Placental pericyte (primary cell): Measurements from ENCODE around the gene WDCP. TPM values are rescaled to one million over a fixed set of nuclear protein-coding genes. Genes with fewer than 3 reads are reported as not detected.

ENCODE experiments used
- small RNA-seq: library from RNA; depleted of rRNA; stranded (forward); fragments of <200 nt; gene quantifications from one replicate; pipeline ENCODE3, GENCODE V24; 2012; ENCODE audit warnings: low replicate concordance
- total RNA-seq: library from RNA; depleted of rRNA; stranded (reverse); fragments of >200 nt; gene quantifications from 2 replicates; pipeline ENCODE4 v1.2.3, GENCODE V29; 2012

Gene WDCP
- 3.9 and 12.9 TPM in 2 replicates for total RNA-seq

GRCh38 chr2:24046930-24047702 lies at the start of gene WDCP:
WDCP (minus strand) TSS chr2:24047391; CDS start chr2:24039494, 7,897 bp downstream.

GRCh38 chr2:24084386-24085199 lies 37.4 kb upstream of the WDCP start, which contains the start of gene TP53I3:
TP53I3 (minus strand) TSS chr2:24084834; CDS start chr2:24084326, 508 bp downstream.

GRCh38 chr2:24075915-24076848 lies 29.0 kb upstream of the WDCP start, which contains the start of gene SF3B6:
SF3B6 (minus strand) TSS chr2:24076326; CDS start chr2:24076229, 97 bp downstream.

GRCh38 chr2:24049485-24050021 lies 2.4 kb upstream of the WDCP start, which contains the start of gene FKBP1B:
FKBP1B (plus strand) TSS chr2:24049741; CDS start chr2:24049850, 109 bp downstream.

GRCh38 chr2:24009680-24010476 lies 37.3 kb downstream of the WDCP start, which contains the start of gene MFSD2B:
MFSD2B (plus strand) TSS chr2:24010085; CDS start chr2:24010097, 12 bp downstream.

Small RNA genes lying within 50 kb of the gene (small RNA-seq; reads per million reads assigned to genes)
- gene RN7SL610P (not detected), gene RNU6-370P (not detected)

Other genes starting within 250 kb of the WDCP start
- 8.5 and 15.9 TPM in 2 replicates for gene ATAD2B, start 120.3 kb downstream of the WDCP start, total RNA-seq
- 7.9 and 12.9 TPM in 2 replicates for gene UBXN2A, start 106.9 kb downstream of the WDCP start, total RNA-seq
- not detected in 2 replicates for gene MFSD2B, start 37.3 kb downstream of the WDCP start, total RNA-seq
- 2.0 and 5.3 TPM in 2 replicates for gene FKBP1B, start 2.4 kb upstream of the WDCP start, total RNA-seq
- 77.0 and 89.5 TPM in 2 replicates for gene SF3B6, start 28.9 kb upstream of the WDCP start, total RNA-seq
- gene TP53I3, start 37.4 kb upstream of the WDCP start, total RNA-seq: 25.8 and 58.6 TPM in 2 replicates
- 0.29 and 0.88 TPM in 2 replicates for gene PFN4, start 75.9 kb upstream of the WDCP start, total RNA-seq
- 4.2 and 4.4 TPM in 2 replicates for gene FAM228B, start 76.1 kb upstream of the WDCP start, total RNA-seq
- gene FAM228A, start 127.7 kb upstream of the WDCP start, total RNA-seq: 0.14 and 1.5 TPM in 2 replicates